Choroid plexus epithelial cell (primary cell): ENCODE measurements around the gene DESI1.
"Not testable (repeated sequence)": the region's sequence is repeated elsewhere in the genome, so short reads cannot be mapped to it uniquely, and the experiment has no call there.

ENCODE experiments used
- DNase-seq: peaks from one replicate; pipeline ENCODE4 v3.0.0-alpha.2; 2010; ENCODE audit warnings: low read depth
- H3K4me3 ChIP-seq: 2 replicates; pipeline ENCODE4 v1.5.1; 2011; ENCODE audit warnings: low read depth, mild to moderate bottlenecking, control low read depth, low read length, moderate library complexity
- CTCF ChIP-seq: conservative IDR thresholded peaks from 2 replicates; pipeline ENCODE4 v1.5.1; 2011; ENCODE audit warnings: low read depth, mild to moderate bottlenecking, control low read depth, inconsistent platforms, low read length, moderate library complexity

DESI1 gene

DNA sequence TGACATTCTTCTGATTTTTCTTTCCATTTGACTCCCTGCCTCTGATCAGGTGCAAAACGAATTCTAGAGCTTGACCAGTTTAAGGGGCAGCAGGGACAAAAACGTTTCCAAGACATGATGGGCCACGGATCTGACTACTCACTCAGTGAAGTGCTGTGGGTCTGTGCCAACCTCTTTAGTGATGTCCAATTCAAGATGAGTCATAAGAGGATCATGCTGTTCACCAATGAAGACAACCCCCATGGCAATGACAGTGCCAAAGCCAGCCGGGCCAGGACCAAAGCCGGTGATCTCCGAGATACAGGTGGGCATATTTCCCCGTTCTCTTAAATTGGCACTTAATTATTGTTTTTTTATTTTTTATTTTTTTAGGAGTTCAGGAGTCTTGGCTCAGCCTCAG, 15.6 kb upstream of the DESI1 start:
- no peak for TF ChIP-seq CTCF
- H3K4me3 ChIP-seq: no peak overlapping the region
- DNase-seq: peak; percentile 11

DNA sequence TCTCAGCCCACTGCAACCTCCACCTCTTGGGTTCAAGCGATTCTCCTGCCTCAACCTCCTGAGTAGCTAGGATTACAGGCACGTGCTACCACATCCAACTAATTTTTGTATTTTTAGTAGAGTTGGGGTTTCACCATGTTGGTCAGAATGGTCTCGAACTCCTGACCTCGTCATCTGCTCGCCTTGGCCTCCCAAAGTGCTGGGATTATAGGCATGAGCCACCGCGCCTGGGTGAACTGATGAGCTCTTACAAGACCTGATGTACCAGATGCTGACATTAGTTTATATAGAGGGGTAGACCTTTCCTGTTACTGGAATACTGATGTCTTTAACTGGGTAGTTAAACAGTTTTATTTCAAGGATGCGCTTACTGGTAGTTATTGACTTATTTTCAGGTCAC, 13.8 kb upstream of the DESI1 start:
- not testable (repeated sequence) for H3K4me3 ChIP-seq, DNase-seq

DNA sequence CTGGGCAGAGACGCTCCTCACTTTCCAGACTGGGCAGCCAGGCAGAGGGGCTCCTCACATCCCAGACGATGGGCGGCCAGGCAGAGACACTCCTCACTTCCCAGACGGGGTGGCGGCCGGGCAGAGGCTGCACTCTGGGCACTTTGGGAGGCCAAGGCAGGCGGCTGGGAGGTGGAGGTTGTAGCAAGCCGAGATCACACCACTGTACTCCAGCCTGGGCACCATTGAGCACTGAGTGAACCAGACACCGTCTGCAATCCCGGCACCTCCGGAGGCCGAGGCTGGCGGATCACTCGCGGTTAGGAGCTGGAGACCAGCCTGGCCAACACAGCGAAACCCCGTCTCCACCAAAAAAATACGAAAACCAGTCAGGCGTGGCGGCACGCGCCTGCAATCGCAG, 10.8 kb upstream of the DESI1 start:
- not testable (repeated sequence) for DNase-seq, H3K4me3 ChIP-seq

DNA sequence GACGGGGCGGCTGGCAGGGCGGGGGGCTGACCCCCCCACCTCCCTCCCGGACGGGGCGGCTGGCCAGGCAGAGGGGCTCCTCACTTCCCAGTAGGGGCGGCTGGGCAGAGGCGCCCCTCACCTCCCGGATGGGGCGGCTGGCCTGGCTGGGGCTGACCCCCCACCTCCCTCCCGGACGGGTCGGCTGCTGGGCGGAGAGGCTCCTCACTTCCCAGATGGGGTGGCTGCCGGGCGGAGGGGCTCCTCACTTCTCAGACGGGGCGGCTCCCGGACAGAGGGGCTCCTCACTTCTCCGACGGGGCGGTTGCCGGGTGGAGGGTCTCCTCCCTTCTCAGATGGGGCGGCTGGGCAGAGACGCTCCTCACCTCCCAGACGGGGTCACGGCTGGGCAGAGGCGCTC, 10.3 kb upstream of the DESI1 start:
- not testable (repeated sequence) for H3K4me3 ChIP-seq

DNA sequence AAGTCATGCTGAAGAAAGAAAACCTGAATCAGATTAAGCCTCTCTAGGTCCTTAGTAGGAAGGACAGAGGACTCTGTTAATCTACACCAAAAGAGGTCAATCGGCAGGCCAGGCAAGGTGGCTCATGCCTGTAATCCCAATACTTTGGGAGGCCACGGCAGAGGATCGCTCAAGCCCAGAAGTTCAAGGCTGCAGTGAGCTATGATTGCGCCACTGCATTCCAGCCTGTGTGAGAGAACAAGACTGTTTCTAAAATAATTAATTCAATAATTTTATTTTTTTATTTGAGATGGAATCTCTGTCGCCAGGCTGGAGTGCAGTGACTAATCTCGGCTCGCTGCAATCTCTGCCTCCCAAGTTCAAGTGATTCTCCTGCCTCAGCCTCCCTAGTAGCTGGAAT, 4.7 kb upstream of the DESI1 start:
- no peak overlapping the region for H3K4me3 ChIP-seq
- no peak for DNase-seq
- no peak for TF ChIP-seq CTCF

More for the DNA sequence above, 10.3 kb upstream of the DESI1 start:
- not testable (repeated sequence) for DNase-seq

DNA sequence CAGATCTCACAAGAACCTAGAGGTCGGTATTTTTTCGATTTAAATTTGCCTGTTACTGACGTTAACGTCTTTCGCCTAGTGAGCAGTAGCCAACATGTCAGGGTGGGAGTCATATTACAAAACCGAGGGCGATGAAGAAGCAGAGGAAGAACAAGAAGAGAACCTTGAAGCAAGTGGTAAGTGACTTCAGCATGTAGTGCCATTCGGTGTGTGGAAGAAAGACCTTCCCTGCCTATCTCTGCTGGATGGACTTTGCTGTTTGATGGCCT, 1.0 kb upstream of the DESI1 start:
- TF ChIP-seq CTCF: no peak
- DNase-seq: no peak
- H3K4me3 ChIP-seq: peak overlapping the region; percentile 81

- TF ChIP-seq CTCF: no peak
- peak; percentile 100 for DNase-seq
- peak within 1 kb of the TSS; percentile 81 for H3K4me3 ChIP-seq
Observed at GRCh38 chr22:41621099-41621910, 462 bp upstream of the DESI1 start, which contains the start of gene XRCC6. Gene XRCC6, plus strand, starts transcription at chr22:41621295. Its CDS starts 710 bp downstream, at chr22:41622005.

GRCh38 chr22:41619979-41620588, 759 bp downstream of the DESI1 start:
- TF ChIP-seq CTCF: peak; percentile 10
- H3K4me3 ChIP-seq: peak overlapping the region; percentile 81
- no peak for DNase-seq
